H9 (cell line): ENCODE results near the gene SSTR1. TPM values are rescaled to one million over a fixed set of nuclear protein-coding genes. Genes with fewer than 3 reads are reported as not detected.

ENCODE experiments used
- DNase-seq: peaks from one replicate; pipeline ENCODE4 v3.0.0-alpha.2; 2017
- H2AFZ ChIP-seq: one replicate; pipeline ENCODE4 v1.6.1; 2013; ENCODE audit warnings: mild to moderate bottlenecking, low read length, control low read depth, moderate library complexity
- H2AK5ac ChIP-seq: 2 replicates; pipeline ENCODE4 v1.6.1; 2013; ENCODE audit warnings: low read length, control low read depth, mixed read lengths; ENCODE audit not compliant: insufficient read length
- H2BK120ac ChIP-seq: one replicate; pipeline ENCODE4 v1.6.1; 2013; ENCODE audit warnings: low read depth, mild to moderate bottlenecking, low read length, control low read depth, inconsistent platforms; ENCODE audit not compliant: poor library complexity, severe bottlenecking
- H2BK12ac ChIP-seq: 2 replicates; pipeline ENCODE4 v1.6.1; 2013; ENCODE audit warnings: low read length, control low read depth, mixed read lengths, low read depth; ENCODE audit not compliant: insufficient read length
- H2BK15ac ChIP-seq: 2 replicates; pipeline ENCODE4 v1.6.1; 2013; ENCODE audit warnings: low read depth, low read length, control low read depth
- H2BK20ac ChIP-seq: one replicate; pipeline ENCODE4 v1.6.1; 2013; ENCODE audit warnings: low read depth, mild to moderate bottlenecking, low read length, control low read depth, inconsistent platforms; ENCODE audit not compliant: poor library complexity, severe bottlenecking
- H2BK5ac ChIP-seq: 2 replicates; pipeline ENCODE4 v1.6.1; 2013; ENCODE audit warnings: low read length, control low read depth, mixed read lengths; ENCODE audit not compliant: insufficient read length
- H3K14ac ChIP-seq: 2 replicates; pipeline ENCODE4 v1.6.1; 2013; ENCODE audit warnings: low read length, control low read depth; ENCODE audit not compliant: insufficient read depth
- H3K18ac ChIP-seq: 2 replicates; pipeline ENCODE4 v1.6.1; 2013; ENCODE audit warnings: low read depth, mild to moderate bottlenecking, mixed read lengths, low read length, control low read depth; ENCODE audit not compliant: insufficient read length
- H3K23ac ChIP-seq: 2 replicates; pipeline ENCODE4 v1.6.1; 2013; ENCODE audit warnings: low read length, control low read depth, mixed read lengths, low read depth; ENCODE audit not compliant: insufficient read length
- H3K23me2 ChIP-seq: 2 replicates; pipeline ENCODE4 v1.6.1; 2013; ENCODE audit warnings: low read depth, mild to moderate bottlenecking, mixed read lengths, low read length, control low read depth; ENCODE audit not compliant: insufficient read length, poor library complexity, severe bottlenecking
- H3K27ac ChIP-seq: 2 replicates; pipeline ENCODE4 v1.5.1; 2013; ENCODE audit warnings: low read length, control low read depth, mixed read lengths, low read depth; ENCODE audit not compliant: insufficient read length
- H3K27me3 ChIP-seq: 2 replicates; pipeline ENCODE4 v1.6.1; 2013; ENCODE audit warnings: low read length, control low read depth, inconsistent platforms; ENCODE audit not compliant: insufficient read depth
- H3K4ac ChIP-seq: 2 replicates; pipeline ENCODE4 v1.6.1; 2013; ENCODE audit warnings: low read depth, mild to moderate bottlenecking, control low read depth, inconsistent platforms, low read length, moderate library complexity
- H3K4me1 ChIP-seq: 2 replicates; pipeline ENCODE4 v1.6.1; 2013; ENCODE audit warnings: low read length, control low read depth, inconsistent platforms; ENCODE audit not compliant: insufficient read depth
- H3K4me2 ChIP-seq: 2 replicates; pipeline ENCODE4 v1.6.1; 2013; ENCODE audit warnings: low read length, control low read depth, mixed read lengths; ENCODE audit not compliant: insufficient read length, insufficient read depth
- H3K56ac ChIP-seq: 2 replicates; pipeline ENCODE4 v1.6.1; 2013; ENCODE audit warnings: low read depth, mild to moderate bottlenecking, mixed read lengths, low read length, control low read depth; ENCODE audit not compliant: insufficient read length
- H3K79me1 ChIP-seq: 2 replicates; pipeline ENCODE4 v1.6.1; 2013; ENCODE audit warnings: low read depth, mild to moderate bottlenecking, moderate library complexity, low read length, control low read depth, inconsistent platforms; ENCODE audit not compliant: insufficient read depth, poor library complexity, severe bottlenecking
- H3K79me2 ChIP-seq: 2 replicates; pipeline ENCODE4 v1.6.1; 2013; ENCODE audit warnings: low read length, control low read depth, inconsistent platforms; ENCODE audit not compliant: insufficient read depth
- H3K9ac ChIP-seq: 2 replicates; pipeline ENCODE4 v1.6.1; 2013; ENCODE audit warnings: low read length, control low read depth, mixed read lengths; ENCODE audit not compliant: insufficient read length; ENCODE audit errors: extremely low read depth
- H3K9me3 ChIP-seq: one replicate; pipeline ENCODE4 v1.6.1; 2013; ENCODE audit warnings: low read depth, low read length, inconsistent platforms; ENCODE audit not compliant: control insufficient read depth
- H3T11ph ChIP-seq: one replicate; pipeline ENCODE4 v1.6.1; 2013; ENCODE audit warnings: mild to moderate bottlenecking, low read length, control low read depth, inconsistent platforms
- H4K20me1 ChIP-seq: one replicate; pipeline ENCODE4 v1.6.1; 2013; ENCODE audit not compliant: control insufficient read depth, insufficient read length, insufficient read depth
- H4K5ac ChIP-seq: 2 replicates; pipeline ENCODE4 v1.6.1; 2013; ENCODE audit warnings: low read depth, mild to moderate bottlenecking, mixed read lengths, low read length, control low read depth; ENCODE audit not compliant: insufficient read length
- H4K8ac ChIP-seq: replicated peaks from 2 replicates; pipeline ENCODE4 v1.6.1; 2013; ENCODE audit warnings: low read length, control low read depth, mixed read lengths, low read depth; ENCODE audit not compliant: insufficient read length
- H4K91ac ChIP-seq: 2 replicates; pipeline ENCODE4 v1.6.1; 2013; ENCODE audit warnings: low read depth, mild to moderate bottlenecking, moderate library complexity, mixed read lengths, low read length, control low read depth; ENCODE audit not compliant: insufficient read length
- H3K27ac Mint-ChIP-seq, 3 experiments: 2 replicates in 2 of 3; 3 replicates in 1 of 3; pipeline ENCODE4 v1.8.0; 2020 to 2021; ENCODE audit warnings: mixed read lengths in 3 of 3, mild to moderate bottlenecking in 1 of 3, moderate library complexity in 1 of 3
- H3K27me3 Mint-ChIP-seq: 2 replicates; pipeline ENCODE4 v1.8.0; 2021; ENCODE audit warnings: low read depth, mild to moderate bottlenecking, moderate library complexity, mixed read lengths
- H3K36me3 Mint-ChIP-seq, 3 experiments: 2 replicates in 2 of 3; 3 replicates in 1 of 3; pipeline ENCODE4 v1.8.0; 2020 to 2021; ENCODE audit warnings: low read depth in 3 of 3, mixed read lengths in 3 of 3; ENCODE audit not compliant: insufficient read depth in 1 of 3
- H3K4me1 Mint-ChIP-seq, 2 experiments: 2 replicates each; pipeline ENCODE4 v1.8.0; 2020; ENCODE audit warnings: mixed read lengths in 2 of 2
- H3K4me3 Mint-ChIP-seq, 2 experiments: 2 replicates in 1 of 2; 3 replicates in 1 of 2; pipeline ENCODE4 v1.8.0; 2020 to 2021; ENCODE audit warnings: mild to moderate bottlenecking in 2 of 2, mixed read lengths in 2 of 2, moderate library complexity in 1 of 2
- H3K9me3 Mint-ChIP-seq, 2 experiments: 2 replicates in 1 of 2; 3 replicates in 1 of 2; pipeline ENCODE4 v1.8.0; 2020; ENCODE audit warnings: mild to moderate bottlenecking in 2 of 2, mixed read lengths in 2 of 2, moderate library complexity in 1 of 2
- CTCF ChIP-seq: fragments of 200-600 bp; sonication (generic); conservative IDR thresholded peaks from 3 replicates; pipeline ENCODE4 v1.8.0; 2021; ENCODE audit warnings: antibody characterized with exemption, mild to moderate bottlenecking
- WGBS: extraction: QIAGEN DNeasy Blood & Tissue Kit; methylation state at CpG from one replicate; pipeline ENCODE4 v1.1.7; 2013; ENCODE audit warnings: missing lambda C conversion rate, low lambda C conversion rate, mixed read lengths; ENCODE audit not compliant: insufficient read length; ENCODE audit errors: extremely low coverage; 5-methylcytosine and 5-hydroxymethylcytosine counted together
- total RNA-seq: library from RNA; stranded (reverse); gene quantifications from 2 replicates; pipeline ENCODE4 v1.2.1, GENCODE V29; 2021

The SSTR1 gene
- total RNA-seq, 1 experiment from 2014 or later = 0.98 TPM

DNA sequence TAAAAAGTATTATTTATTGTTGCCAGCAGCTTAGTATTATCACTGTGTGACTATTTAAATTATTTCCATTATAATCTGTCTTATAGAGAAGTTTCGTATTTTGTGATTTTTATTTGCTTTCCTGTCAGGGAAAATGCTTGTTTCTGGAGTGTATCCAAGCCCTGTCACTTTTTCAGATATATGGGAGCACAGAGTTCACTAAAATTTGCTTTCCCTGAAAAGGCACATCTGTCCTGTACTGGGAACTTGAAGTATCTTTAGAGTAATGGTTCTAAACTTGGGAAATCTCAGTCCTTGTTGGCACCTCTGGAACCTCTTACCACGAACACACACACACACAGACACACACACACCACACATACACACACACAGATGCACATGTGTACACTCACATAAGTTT is 39.3 kb upstream of the SSTR1 start:
- no peaks in the 10 kb centered on the region for H4K20me1 ChIP-seq
- H2AK5ac ChIP-seq = no peak overlapping the region
- H3K27me3 ChIP-seq = no peaks in the 10 kb centered on the region
- H3K27ac Mint-ChIP-seq = no peak overlapping the region
- H3K27ac ChIP-seq = no peak overlapping the region
- H2BK20ac ChIP-seq = no peak overlapping the region
- H3K4me1 Mint-ChIP-seq = peaks cover 13 to 15% of the 10 kb centered on the region in 2 experiments
- no peaks in the 10 kb centered on the region for H3K27me3 Mint-ChIP-seq
- H4K8ac ChIP-seq = no peak overlapping the region
- H3K9me3 Mint-ChIP-seq = no peaks in the 10 kb centered on the region; a peak in 1 of 5 replicates
- H3K18ac ChIP-seq = no peak overlapping the region
- no peak overlapping the region for H3K9ac ChIP-seq
- H3K4me3 Mint-ChIP-seq = no peak overlapping the region
- no peak overlapping the region for H2AFZ ChIP-seq
- H4K91ac ChIP-seq = no peak overlapping the region
- no peak overlapping the region for H3K56ac ChIP-seq
- H3K36me3 Mint-ChIP-seq = peaks cover 0 to 9% (median 2%) of the 10 kb centered on the region in 3 experiments; a peak in 2 of 7 replicates
- no peak for TF ChIP-seq CTCF
- H3K23me2 ChIP-seq = no peaks in the 10 kb centered on the region
- no peak overlapping the region for H3T11ph ChIP-seq
- no peak overlapping the region for H3K23ac ChIP-seq
- H3K9me3 ChIP-seq = no peaks in the 10 kb centered on the region
- no peak overlapping the region for H2BK5ac ChIP-seq
- H4K5ac ChIP-seq = no peak overlapping the region
- no peak for DNase-seq
- H3K79me2 ChIP-seq = no peaks in the 10 kb centered on the region
- no peak overlapping the region for H2BK15ac ChIP-seq
- H3K4ac ChIP-seq = no peak overlapping the region
- H3K4me2 ChIP-seq = no peak overlapping the region
- WGBS = no CpG with 5 or more reads among the region's 2 CpGs
- H3K79me1 ChIP-seq = no peaks in the 10 kb centered on the region
- H2BK120ac ChIP-seq = no peak overlapping the region
- H3K4me1 ChIP-seq = peaks cover 3% of the 10 kb centered on the region
- H2BK12ac ChIP-seq = no peak overlapping the region
- H3K14ac ChIP-seq = no peak overlapping the region
